NCI-H128 (cell line): Measurements from ENCODE around the gene EHMT1.
"Not testable (repeated sequence)": the region's sequence is repeated elsewhere in the genome, so short reads cannot be mapped to it uniquely, and the experiment has no call there.

ENCODE experiments used
- DNase-seq: peaks from one replicate; lab custom pipeline; 2025; ENCODE audit not compliant: unreplicated experiment; lab: John Stamatoyannopoulos, UW

The EHMT1 gene

GRCh38 chr9:137716694-137717287, 98.0 kb downstream of the EHMT1 start:
- DNase-seq = no peak

GRCh38 chr9:137717776-137718327, 99.0 kb downstream of the EHMT1 start:
- DNase-seq = no peak

- no peak for DNase-seq
Observed at GRCh38 chr9:137719194-137719593, 100.4 kb downstream of the EHMT1 start.

- DNase-seq = no peak
Observed at GRCh38 chr9:137720571-137721110, 101.8 kb downstream of the EHMT1 start.

- no peak for DNase-seq
Observed at GRCh38 chr9:137721479-137721878, 102.7 kb downstream of the EHMT1 start.

GRCh38 chr9:137721899-137722298, 103.1 kb downstream of the EHMT1 start:
- no peak for DNase-seq

- DNase-seq = no peak
Observed at GRCh38 chr9:137722481-137722880, 103.7 kb downstream of the EHMT1 start.

- not testable (repeated sequence) for DNase-seq
Observed at GRCh38 chr9:137723356-137723755, 104.6 kb downstream of the EHMT1 start.

- no peak for DNase-seq
Observed at GRCh38 chr9:137723783-137724445, 105.1 kb downstream of the EHMT1 start.

- DNase-seq = no peak
Observed at GRCh38 chr9:137724818-137725240, 106.0 kb downstream of the EHMT1 start.

- no peak for DNase-seq
Observed at GRCh38 chr9:137725598-137725997, 106.8 kb downstream of the EHMT1 start.

GRCh38 chr9:137726336-137726735, 107.5 kb downstream of the EHMT1 start:
- not testable (repeated sequence) for DNase-seq

- no peak for DNase-seq
Observed at GRCh38 chr9:137726764-137727163, 108.0 kb downstream of the EHMT1 start.

GRCh38 chr9:137727716-137728115, 108.9 kb downstream of the EHMT1 start:
- no peak for DNase-seq

GRCh38 chr9:137728444-137729311, 109.9 kb downstream of the EHMT1 start:
- no peak for DNase-seq

- DNase-seq = no peak
Observed at GRCh38 chr9:137731216-137731946, 112.6 kb downstream of the EHMT1 start.

GRCh38 chr9:137731947-137732813, 113.4 kb downstream of the EHMT1 start:
- DNase-seq = no peak

- no peak for DNase-seq
Observed at GRCh38 chr9:137733429-137733828, 114.6 kb downstream of the EHMT1 start.

- no peak for DNase-seq
Observed at GRCh38 chr9:137734181-137734580, 115.4 kb downstream of the EHMT1 start.
